ENCODE results near the gene MEGF6.
"Not testable (repeated sequence)": the region's sequence is repeated elsewhere in the genome, so short reads cannot be mapped to it uniquely, and the experiment has no call there.

The MEGF6 gene

DNA sequence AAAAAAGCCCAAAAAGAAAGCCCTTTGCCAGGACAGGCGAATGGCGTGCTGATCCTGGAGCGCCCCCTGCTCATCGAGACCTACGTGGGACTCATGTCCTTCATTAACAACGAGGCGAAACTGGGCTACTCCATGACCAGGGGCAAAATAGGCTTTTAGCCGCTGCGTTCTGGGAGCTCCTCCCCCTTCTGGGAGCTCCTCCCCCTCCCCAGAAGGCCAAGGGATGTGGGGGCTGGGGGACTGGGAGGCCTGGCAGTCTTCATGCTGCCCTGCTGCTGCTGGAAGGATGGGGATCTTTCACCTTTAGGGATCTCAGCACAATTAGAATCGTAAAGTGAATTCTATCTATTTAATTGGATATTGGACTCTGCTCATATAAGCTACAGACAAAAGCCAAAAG, 17.1 kb upstream of the MEGF6 start:
- no peak for DNase-seq

- no peak for DNase-seq
Measured at GRCh38 chr1:3627515-3628253, 16.4 kb upstream of the MEGF6 start.

DNA sequence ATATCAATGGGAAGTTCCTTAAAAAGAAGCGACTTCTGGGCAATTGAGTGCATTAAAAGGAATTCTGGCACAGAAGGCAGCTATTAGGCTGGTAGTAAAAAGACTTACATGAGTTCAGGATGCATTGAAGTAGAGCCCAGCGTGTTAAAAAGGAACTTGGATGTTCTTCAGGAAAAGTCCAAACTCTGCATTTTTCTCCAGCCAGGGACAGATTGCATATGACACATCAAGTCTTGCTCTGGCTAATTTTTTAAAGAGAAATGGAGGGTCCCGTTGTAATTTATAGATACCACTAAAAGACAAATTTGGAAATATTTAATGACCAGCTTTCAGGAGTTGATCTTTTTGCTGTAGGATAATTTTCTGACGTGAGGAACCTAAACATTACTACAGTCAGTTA, 14.7 kb upstream of the MEGF6 start:
- DNase-seq: no peak

- peak; percentile 54 for DNase-seq
Measured at GRCh38 chr1:3625151-3625907, 14.0 kb upstream of the MEGF6 start.

GRCh38 chr1:3624200-3625136, 13.2 kb upstream of the MEGF6 start, which contains the start of gene TPRG1L:
Gene TPRG1L, plus strand, starts transcription at chr1:3625015. Its CDS starts 58 bp downstream, at chr1:3625073.
- DNase-seq: peak; percentile 97

- DNase-seq: no peak
Measured at GRCh38 chr1:3623441-3624199, 12.3 kb upstream of the MEGF6 start.

- DNase-seq: not testable (repeated sequence)
Measured at GRCh38 chr1:3622102-3622501, 10.8 kb upstream of the MEGF6 start.

- DNase-seq: peak; percentile 14
Measured at GRCh38 chr1:3621151-3621671, 9.9 kb upstream of the MEGF6 start.

- no peak for DNase-seq
Measured at GRCh38 chr1:3620708-3621107, 9.4 kb upstream of the MEGF6 start.

- DNase-seq: peak; percentile 79
Measured at GRCh38 chr1:3618881-3619671, 7.8 kb upstream of the MEGF6 start.

GRCh38 chr1:3618531-3618880, 7.2 kb upstream of the MEGF6 start:
- DNase-seq: no peak

DNA sequence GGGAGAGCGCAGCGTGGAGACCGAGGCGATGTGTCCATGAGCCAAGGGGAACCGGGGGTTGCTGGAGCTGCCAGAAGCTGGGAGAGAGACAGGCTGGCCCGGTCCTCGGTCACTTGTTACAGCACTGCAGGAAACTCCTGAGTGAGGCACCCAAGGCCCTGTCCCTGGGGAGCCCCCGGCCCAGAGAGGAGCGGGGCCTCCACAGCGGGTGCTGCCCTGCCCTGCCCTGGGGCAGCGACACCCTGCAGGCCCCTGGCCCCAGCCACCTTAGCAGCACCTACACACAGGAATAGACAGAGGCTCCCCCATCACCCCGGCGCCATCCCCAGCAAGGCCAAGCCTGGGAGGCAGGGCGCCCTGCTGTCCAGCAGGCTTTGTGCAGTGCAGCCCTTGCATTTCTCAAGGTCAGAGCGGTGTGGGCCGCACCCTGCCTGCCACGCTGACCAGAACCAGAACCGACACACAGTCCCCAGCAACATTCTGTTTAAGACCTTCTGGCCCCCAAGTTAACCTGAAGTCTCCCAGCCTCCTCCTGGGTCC, 6.6 kb upstream of the MEGF6 start:
- DNase-seq: no peak

DNA sequence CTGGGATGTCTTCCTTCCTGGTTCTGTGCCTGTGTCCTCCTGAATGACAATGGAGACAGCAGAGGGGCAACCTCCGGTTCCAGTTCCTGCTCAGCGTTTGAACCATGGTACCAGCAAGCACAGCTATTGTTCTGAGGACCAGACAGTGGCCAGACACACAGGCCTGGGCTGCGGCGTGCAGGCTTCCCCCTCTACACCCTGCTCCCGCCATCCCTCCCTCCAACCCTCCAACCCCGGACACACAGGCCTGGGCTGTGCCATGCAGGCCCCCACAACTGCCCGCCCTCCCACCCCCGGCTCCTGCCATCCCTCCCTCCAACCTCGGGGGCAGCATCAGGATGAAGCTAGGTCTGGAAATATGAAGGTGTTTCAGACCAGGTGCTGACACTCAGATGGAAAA, 5.6 kb upstream of the MEGF6 start:
- no peak for DNase-seq

- DNase-seq: peak; percentile 53
Measured at GRCh38 chr1:3614755-3615742, 3.7 kb upstream of the MEGF6 start.

DNA sequence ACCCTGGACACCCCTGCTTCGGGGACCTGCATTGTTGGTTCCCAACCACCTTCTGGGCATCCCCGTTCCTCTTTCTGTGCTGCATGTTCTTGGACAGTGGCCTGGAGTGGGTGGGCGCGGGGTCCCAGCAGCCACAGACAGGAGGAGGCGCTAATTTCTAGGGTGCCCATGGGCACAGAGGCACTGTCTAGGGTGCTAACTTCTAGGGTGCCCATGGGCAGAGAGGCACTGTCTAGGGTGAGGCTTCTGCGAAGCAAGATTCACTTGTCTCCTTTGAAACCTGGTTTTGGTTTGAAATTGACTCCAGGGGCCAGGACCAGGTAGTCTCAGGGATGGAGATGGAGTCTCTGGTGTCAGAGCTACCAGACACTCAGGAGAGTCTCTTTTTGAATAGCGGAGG, 815 bp upstream of the MEGF6 start:
- DNase-seq: no peak

DNA sequence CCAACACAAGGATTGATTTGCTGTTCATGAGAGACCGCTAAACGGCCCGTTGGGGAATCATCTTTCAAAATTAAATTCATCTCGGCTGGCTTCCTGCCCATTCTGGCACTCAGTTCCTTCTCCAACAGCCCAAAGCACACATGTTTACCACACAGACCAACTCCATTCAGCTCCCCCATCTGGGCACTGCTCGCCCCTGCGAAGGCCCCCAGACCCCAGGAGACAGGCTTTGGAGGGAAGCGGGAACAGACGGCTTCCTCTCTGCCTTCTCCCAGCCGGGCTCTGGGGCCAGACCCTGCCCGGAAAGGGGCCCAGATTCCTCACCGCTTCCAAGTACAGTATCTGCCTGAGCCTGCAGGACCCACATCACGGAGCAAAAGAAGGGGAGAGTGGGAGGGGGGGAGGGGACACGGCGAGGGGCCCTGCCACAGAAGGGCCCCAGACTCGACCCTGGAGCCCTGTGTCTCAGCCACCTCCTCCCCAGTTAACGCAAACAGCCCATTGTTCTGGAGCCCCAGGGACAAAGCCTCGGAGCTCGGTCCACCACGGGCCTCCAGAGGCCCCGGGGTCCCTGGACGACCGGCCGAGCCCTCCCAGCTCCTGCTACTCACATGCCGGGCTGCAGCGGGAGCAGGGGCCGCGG, 660 bp downstream of the MEGF6 start:
- no peak for DNase-seq

DNA sequence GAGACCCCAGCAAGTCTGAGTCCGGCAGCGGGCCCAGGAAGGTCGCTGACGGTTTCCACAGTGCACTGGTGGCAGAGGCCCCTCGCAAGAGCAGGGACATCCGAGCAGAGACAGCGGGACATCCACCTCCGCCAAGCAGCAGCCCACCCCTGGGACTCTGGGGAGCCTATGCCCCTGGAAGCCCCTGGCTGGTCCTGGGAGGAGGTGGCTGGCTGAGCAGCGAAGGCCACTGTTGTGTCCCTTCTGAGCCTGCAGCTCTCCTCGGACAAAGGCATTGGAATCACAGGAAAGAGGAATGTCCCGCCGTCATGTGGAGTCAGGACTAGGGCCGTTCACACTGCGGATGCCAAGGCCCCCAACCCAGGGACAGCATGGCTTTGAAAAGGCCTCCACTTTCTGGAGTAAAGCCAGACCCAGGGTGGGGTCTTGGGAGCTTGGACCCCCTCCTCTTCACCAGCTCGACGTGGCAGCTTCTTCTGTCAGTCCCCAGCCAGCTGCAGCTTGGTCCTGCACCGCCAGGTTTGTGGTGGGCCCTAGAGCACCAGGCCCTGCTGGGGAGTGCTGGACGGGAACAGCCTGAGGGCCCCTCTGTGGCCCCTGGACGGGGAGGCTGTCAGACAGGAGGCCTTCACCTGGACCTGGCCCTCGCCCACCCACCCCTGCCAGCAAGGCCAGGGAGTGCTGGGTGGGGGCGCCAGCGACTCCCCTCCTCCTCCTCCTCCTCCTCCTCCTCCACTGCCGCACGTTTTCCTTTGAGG, 1.4 kb downstream of the MEGF6 start:
- no peak for DNase-seq

GRCh38 chr1:3609016-3609768, 2.1 kb downstream of the MEGF6 start:
- no peak for DNase-seq
